IPS DF 4.7 (cell line): ENCODE measurements around the gene SNRNP25.
"Not testable (repeated sequence)": the region's sequence is repeated elsewhere in the genome, so short reads cannot be mapped to it uniquely, and the experiment has no call there.

Experiments used
- DNase-seq: peaks from one replicate; pipeline ENCODE4 v3.0.0-alpha.2; 2013; ENCODE audit warnings: low spot score; ENCODE audit errors: extremely low read depth

The SNRNP25 gene

GRCh38 chr16:41439-42068, 12.1 kb upstream of the SNRNP25 start:
- DNase-seq = no peak

- no peak for DNase-seq
Observed at GRCh38 chr16:42069-42457, 11.6 kb upstream of the SNRNP25 start.

GRCh38 chr16:42691-43090, 10.9 kb upstream of the SNRNP25 start:
- DNase-seq = no peak

- DNase-seq = no peak
Observed at GRCh38 chr16:43294-43693, 10.3 kb upstream of the SNRNP25 start.

- no peak for DNase-seq
Observed at GRCh38 chr16:44655-45054, 9.0 kb upstream of the SNRNP25 start.

GRCh38 chr16:45454-45853, 8.2 kb upstream of the SNRNP25 start:
- DNase-seq = no peak

GRCh38 chr16:46510-46909, 7.1 kb upstream of the SNRNP25 start:
- not testable (repeated sequence) for DNase-seq

- no peak for DNase-seq
Observed at GRCh38 chr16:47234-47633, 6.4 kb upstream of the SNRNP25 start.

- no peak for DNase-seq
Observed at GRCh38 chr16:50769-51591, 2.6 kb upstream of the SNRNP25 start.

- DNase-seq = no peak
Observed at GRCh38 chr16:54237-54581, 581 bp downstream of the SNRNP25 start.

GRCh38 chr16:55571-56136, 2.0 kb downstream of the SNRNP25 start:
- DNase-seq = no peak

- DNase-seq = no peak
Observed at GRCh38 chr16:56231-56927, 2.8 kb downstream of the SNRNP25 start.

GRCh38 chr16:57711-58110, 4.1 kb downstream of the SNRNP25 start:
- DNase-seq = no peak

- DNase-seq = no peak
Observed at GRCh38 chr16:58491-59439, 5.1 kb downstream of the SNRNP25 start.

GRCh38 chr16:59440-60059, 5.9 kb downstream of the SNRNP25 start:
- no peak for DNase-seq

- no peak for DNase-seq
Observed at GRCh38 chr16:60166-60565, 6.5 kb downstream of the SNRNP25 start.

- no peak for DNase-seq
Observed at GRCh38 chr16:60929-61878, 7.6 kb downstream of the SNRNP25 start.

- no peak for DNase-seq
Observed at GRCh38 chr16:61879-62281, 8.3 kb downstream of the SNRNP25 start.

GRCh38 chr16:62283-62967, 8.8 kb downstream of the SNRNP25 start:
- no peak for DNase-seq
